IPS-15b (cell line): ENCODE results near the gene CWC27.

ENCODE experiments used
- H3K27me3 ChIP-seq: one replicate; pipeline ENCODE4 v1.6.1; 2013; ENCODE audit warnings: low read length; ENCODE audit not compliant: control insufficient read depth, insufficient read depth
- H3K36me3 ChIP-seq: one replicate; pipeline ENCODE4 v1.6.1; 2013; ENCODE audit warnings: low read length; ENCODE audit not compliant: control insufficient read depth, insufficient read depth
- H3K4me1 ChIP-seq: one replicate; pipeline ENCODE4 v1.6.1; 2013; ENCODE audit warnings: mild to moderate bottlenecking, low read length; ENCODE audit not compliant: control insufficient read depth, insufficient read depth
- H3K4me3 ChIP-seq: one replicate; pipeline ENCODE4 v1.5.1; 2013; ENCODE audit warnings: low read depth, low read length
- H3K9ac ChIP-seq: one replicate; pipeline ENCODE4 v1.6.1; 2013; ENCODE audit warnings: low read depth, mild to moderate bottlenecking, low read length
- H3K9me3 ChIP-seq: one replicate; pipeline ENCODE4 v1.6.1; 2013; ENCODE audit warnings: mild to moderate bottlenecking, low read length; ENCODE audit not compliant: control insufficient read depth, insufficient read depth

CWC27 gene

GRCh38 chr5:64853777-64854176 is 85.0 kb downstream of the CWC27 start:
- H3K9me3 ChIP-seq = no peaks in the 10 kb centered on the region
- no peaks in the 10 kb centered on the region for H3K36me3 ChIP-seq
- no peak overlapping the region for H3K4me3 ChIP-seq
- H3K27me3 ChIP-seq = no peaks in the 10 kb centered on the region
- H3K4me1 ChIP-seq = no peaks in the 10 kb centered on the region
- no peak overlapping the region for H3K9ac ChIP-seq

GRCh38 chr5:64854855-64855254 is 86.1 kb downstream of the CWC27 start:
- H3K27me3 ChIP-seq = no peaks in the 10 kb centered on the region
- H3K9me3 ChIP-seq = no peaks in the 10 kb centered on the region
- no peak overlapping the region for H3K4me3 ChIP-seq
- H3K36me3 ChIP-seq = no peaks in the 10 kb centered on the region
- no peak overlapping the region for H3K9ac ChIP-seq
- H3K4me1 ChIP-seq = no peaks in the 10 kb centered on the region

GRCh38 chr5:64859881-64860280 is 91.2 kb downstream of the CWC27 start:
- no peak overlapping the region for H3K4me3 ChIP-seq
- H3K27me3 ChIP-seq = no peaks in the 10 kb centered on the region
- H3K4me1 ChIP-seq = no peaks in the 10 kb centered on the region
- H3K9ac ChIP-seq = no peak overlapping the region
- no peaks in the 10 kb centered on the region for H3K9me3 ChIP-seq
- H3K36me3 ChIP-seq = no peaks in the 10 kb centered on the region

GRCh38 chr5:64861281-64861680 is 92.6 kb downstream of the CWC27 start:
- Histone ChIP-seq H3K27me3 (no peaks in the 10 kb centered on the region), H3K4me1 (no peaks in the 10 kb centered on the region), H3K36me3 (no peaks in the 10 kb centered on the region), H3K9ac (no peak overlapping the region), H3K4me3 (no peak overlapping the region), H3K9me3 (no peaks in the 10 kb centered on the region)

- no peaks in the 10 kb centered on the region for H3K27me3 ChIP-seq
- no peaks in the 10 kb centered on the region for H3K36me3 ChIP-seq
- no peak overlapping the region for H3K4me3 ChIP-seq
Measured at GRCh38 chr5:64864171-64864570, 95.4 kb downstream of the CWC27 start.

GRCh38 chr5:64865662-64866061 is 96.9 kb downstream of the CWC27 start:
- H3K4me1 ChIP-seq = no peaks in the 10 kb centered on the region
- H3K9ac ChIP-seq = no peak overlapping the region
- no peaks in the 10 kb centered on the region for H3K36me3 ChIP-seq
- H3K27me3 ChIP-seq = no peaks in the 10 kb centered on the region
- H3K4me3 ChIP-seq = no peak overlapping the region
- no peaks in the 10 kb centered on the region for H3K9me3 ChIP-seq

More at GRCh38 chr5:64864171-64864570, 95.4 kb downstream of the CWC27 start:
- Histone ChIP-seq H3K9me3 (no peaks in the 10 kb centered on the region), H3K9ac (no peak overlapping the region), H3K4me1 (no peaks in the 10 kb centered on the region)

- H3K4me3 ChIP-seq = no peak overlapping the region
- H3K9ac ChIP-seq = no peak overlapping the region
- H3K36me3 ChIP-seq = no peaks in the 10 kb centered on the region
- no peaks in the 10 kb centered on the region for H3K27me3 ChIP-seq
- no peaks in the 10 kb centered on the region for H3K4me1 ChIP-seq
- H3K9me3 ChIP-seq = no peaks in the 10 kb centered on the region
Measured at GRCh38 chr5:64869419-64869818, 100.7 kb downstream of the CWC27 start.

GRCh38 chr5:64872044-64872443 is 103.3 kb downstream of the CWC27 start:
- Histone ChIP-seq H3K4me1 (no peaks in the 10 kb centered on the region), H3K27me3 (no peaks in the 10 kb centered on the region), H3K9me3 (no peaks in the 10 kb centered on the region), H3K4me3 (no peak overlapping the region), H3K36me3 (no peaks in the 10 kb centered on the region), H3K9ac (no peak overlapping the region)

- Histone ChIP-seq H3K4me1 (no peaks in the 10 kb centered on the region), H3K4me3 (no peak overlapping the region), H3K9me3 (no peaks in the 10 kb centered on the region), H3K27me3 (no peaks in the 10 kb centered on the region), H3K36me3 (no peaks in the 10 kb centered on the region), H3K9ac (no peak overlapping the region)
Measured at GRCh38 chr5:64873441-64873840, 104.7 kb downstream of the CWC27 start.

- no peak overlapping the region for H3K4me3 ChIP-seq
Measured at GRCh38 chr5:64874753-64875152, 106.0 kb downstream of the CWC27 start.

GRCh38 chr5:64876203-64876602 is 107.5 kb downstream of the CWC27 start:
- Histone ChIP-seq H3K4me1 (no peaks in the 10 kb centered on the region), H3K4me3 (no peak overlapping the region), H3K27me3 (no peaks in the 10 kb centered on the region), H3K9ac (no peak overlapping the region), H3K36me3 (no peaks in the 10 kb centered on the region), H3K9me3 (no peaks in the 10 kb centered on the region)

More at GRCh38 chr5:64874753-64875152, 106.0 kb downstream of the CWC27 start:
- Histone ChIP-seq H3K9me3 (no peaks in the 10 kb centered on the region), H3K27me3 (no peaks in the 10 kb centered on the region), H3K4me1 (no peaks in the 10 kb centered on the region), H3K9ac (no peak overlapping the region), H3K36me3 (no peaks in the 10 kb centered on the region)

- Histone ChIP-seq H3K4me1 (no peaks in the 10 kb centered on the region), H3K36me3 (no peaks in the 10 kb centered on the region), H3K27me3 (no peaks in the 10 kb centered on the region), H3K4me3 (no peak overlapping the region), H3K9me3 (no peaks in the 10 kb centered on the region), H3K9ac (no peak overlapping the region)
Measured at GRCh38 chr5:64880821-64881220, 112.1 kb downstream of the CWC27 start.

GRCh38 chr5:64883912-64884311 is 115.2 kb downstream of the CWC27 start:
- Histone ChIP-seq H3K4me1 (no peaks in the 10 kb centered on the region), H3K36me3 (no peaks in the 10 kb centered on the region), H3K4me3 (no peak overlapping the region), H3K9ac (no peak overlapping the region), H3K9me3 (no peaks in the 10 kb centered on the region), H3K27me3 (no peaks in the 10 kb centered on the region)
